GM23248 (cell line): ENCODE measurements around the gene AKAP13.

Experiments
- EZH2 ChIP-seq: fragments of 200-600 bp; sonication (generic); IDR thresholded peaks from 2 replicates; pipeline ENCODE4 v1.6.1; 2018; ENCODE audit warnings: antibody characterized with exemption, mild to moderate bottlenecking; ENCODE audit not compliant: insufficient read depth, poor library complexity, severe bottlenecking
- EZH2phosphoT487 ChIP-seq: fragments of 200-600 bp; sonication (generic); IDR thresholded peaks from 2 replicates; pipeline ENCODE4 v1.6.1; 2018; ENCODE audit warnings: antibody characterized with exemption, moderate library complexity, mild to moderate bottlenecking, low read depth; ENCODE audit not compliant: insufficient read depth

GRCh38 chr15:85700767-85701166 lies 320.4 kb downstream of the AKAP13 start:
- TF ChIP-seq EZH2 = no peak
- no peak for TF ChIP-seq EZH2phosphoT487
